Measurements from ENCODE around the gene INO80C.

Gene INO80C

DNA sequence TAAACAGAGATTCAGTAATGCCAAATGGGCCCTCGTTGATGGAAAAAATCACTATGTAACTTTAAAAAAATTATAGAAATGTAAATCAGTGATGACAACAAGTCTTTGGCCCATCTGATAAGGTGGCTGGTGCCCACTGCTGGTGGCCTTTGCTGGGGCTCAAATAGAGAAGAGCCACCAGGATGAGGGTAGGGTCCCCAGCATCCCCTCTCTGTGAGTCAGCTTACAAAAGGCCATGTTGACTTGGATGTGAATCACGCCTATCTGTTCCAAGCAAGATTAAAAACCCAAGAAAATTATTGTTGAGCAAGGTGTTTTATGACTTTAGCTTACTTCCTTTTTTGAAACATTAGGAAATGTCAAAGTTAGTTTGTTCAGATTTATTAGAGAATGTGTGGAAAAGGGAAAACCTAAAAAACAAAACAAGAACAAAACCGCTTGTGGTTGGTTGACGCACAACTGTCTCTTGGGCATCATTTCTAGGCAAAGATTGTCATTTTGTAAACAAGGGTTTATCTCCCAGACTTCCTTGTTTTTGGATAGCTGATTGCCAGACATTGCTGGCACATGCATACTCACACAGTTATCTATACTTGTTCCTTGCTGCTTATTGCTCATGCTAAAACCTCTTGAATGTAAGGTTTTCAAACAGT lies 66.9 kb downstream of the INO80C start:
- no peak for DNase-seq (ENCODE audit: low read depth in 2 of 2)

DNA sequence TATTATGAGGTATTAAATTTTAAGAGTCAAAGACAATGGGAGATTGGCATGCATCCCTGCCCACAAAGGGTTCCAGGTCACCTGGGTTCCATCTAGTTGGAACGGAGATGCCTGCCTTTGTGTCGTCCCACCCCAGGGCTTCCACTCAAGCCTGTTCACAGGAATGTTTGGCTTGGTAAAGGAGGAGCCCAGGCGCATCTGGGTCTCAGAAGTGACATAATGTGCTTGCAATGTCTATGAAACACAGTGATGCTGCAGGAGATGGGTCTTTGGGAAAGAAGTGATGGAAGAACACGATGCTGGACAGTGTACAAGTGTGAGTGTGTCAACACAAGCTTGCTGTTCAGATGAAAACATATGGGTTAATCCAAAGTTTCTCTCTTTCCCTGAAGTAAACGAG lies 71.0 kb downstream of the INO80C start:
- no peak for DNase-seq (ENCODE audit: low read depth in 2 of 2)

DNA sequence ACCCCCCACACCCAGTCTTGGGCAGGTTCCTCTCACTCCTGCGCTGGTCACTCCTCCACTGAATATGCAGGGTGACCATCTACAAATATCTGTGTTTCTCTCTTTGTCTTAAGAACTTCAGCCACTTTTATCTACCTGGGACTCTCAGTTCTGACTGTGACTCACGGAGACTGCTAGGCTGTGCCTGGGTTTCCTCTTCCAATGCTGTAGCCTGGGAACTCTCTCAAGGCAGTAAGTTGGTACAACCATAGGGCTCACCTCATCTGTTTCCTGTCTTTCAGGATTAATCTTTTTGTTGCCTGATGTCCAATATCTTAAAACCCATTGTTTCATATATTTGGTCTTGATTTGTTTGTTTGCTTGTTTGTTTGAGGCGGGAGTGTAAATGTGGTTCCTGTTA lies 73.4 kb downstream of the INO80C start:
- no peak for DNase-seq (ENCODE audit: low read depth in 2 of 2)

DNA sequence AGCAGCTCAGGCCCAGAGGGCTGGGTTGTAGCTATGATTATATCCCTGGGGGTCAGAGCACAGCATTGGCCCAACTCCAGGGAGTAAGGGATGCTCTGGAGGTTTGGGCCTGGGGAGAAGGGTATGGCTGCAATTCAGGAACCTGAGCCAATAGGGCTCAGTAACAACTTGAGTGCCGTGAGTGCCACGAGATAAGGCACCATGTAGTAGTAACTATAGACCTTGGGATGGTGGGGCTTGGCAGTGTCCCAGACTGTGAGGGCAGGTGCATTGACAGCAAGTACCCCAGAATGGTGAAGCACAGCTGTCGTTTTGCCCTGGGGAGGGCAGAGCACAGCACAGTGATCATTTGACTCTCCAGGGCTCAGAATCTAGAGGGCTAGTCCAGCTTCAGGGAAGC lies 75.5 kb downstream of the INO80C start:
- no peak for DNase-seq (ENCODE audit: low read depth in 2 of 2)

DNA sequence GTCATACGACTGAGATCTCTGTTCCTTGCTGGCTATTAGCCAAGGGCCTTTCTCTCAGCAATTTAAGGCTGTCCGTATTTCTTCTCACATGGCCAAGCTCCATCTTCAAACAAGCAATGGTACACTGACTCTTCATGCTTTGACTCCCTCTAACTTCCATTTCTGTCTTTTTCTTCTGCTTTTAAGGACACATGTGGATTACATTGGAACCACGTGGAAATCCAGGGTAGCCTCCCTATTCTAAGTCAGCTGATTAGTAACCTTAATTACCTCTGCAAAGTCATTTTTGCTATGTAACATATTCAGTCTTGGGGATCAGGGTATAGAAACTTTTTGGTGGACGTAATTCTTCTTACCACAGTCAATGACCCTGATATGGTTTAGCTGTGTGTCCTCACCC lies 79.2 kb downstream of the INO80C start:
- DNase-seq (ENCODE audit: low read depth in 2 of 2): no peak
